ENCODE measurements around the gene MRAS. TPM values are rescaled to one million over a fixed set of nuclear protein-coding genes. Genes with fewer than 3 reads are reported as not detected.

Gene MRAS
- total RNA-seq, 1 donor from 2014 or later, result 0.07 TPM

GRCh38 chr3:138389841-138390581 is 41.6 kb downstream of the MRAS start:
- Mint-ChIP-seq H3K4me3 (no peak overlapping the region), H3K36me3 (ENCODE audit: low read depth) (no peaks in the 10 kb centered on the region), H3K4me1 (no peaks in the 10 kb centered on the region), H3K9me3 (no peaks in the 10 kb centered on the region), H3K27ac (no peak overlapping the region), H3K27me3 (peaks cover 31% of the 10 kb centered on the region)
- TF ChIP-seq CTCF (IDR thresholded peaks at IDR 0.05), result no peak
- intact Hi-C loops (cut with micrococcal nuclease), result loop anchor here (10.0 kb wide), 1 partner anchor 55 kb away; no protein-coding TSS in a partner anchor
- POLR2A ChIA-PET, result no interaction called here
- ATAC-seq (ENCODE audit: low read depth), result no peak
- CTCF ChIA-PET, result no interaction called here
- DNase-seq, result no peak

GRCh38 chr3:138390582-138390932 is 42.2 kb downstream of the MRAS start:
- no peak for TF ChIP-seq CTCF (IDR thresholded peaks at IDR 0.05)

GRCh38 chr3:138394156-138394555 is 45.8 kb downstream of the MRAS start:
- ATAC-seq (ENCODE audit: low read depth) (no peak), DNase-seq (no peak)
- no peaks in the 10 kb centered on the region for H3K36me3 Mint-ChIP-seq (ENCODE audit: low read depth)
- peaks cover 45% of the 10 kb centered on the region for H3K27me3 Mint-ChIP-seq
- ChIA-PET CTCF (no interaction called here), POLR2A (no interaction called here)
- TF ChIP-seq CTCF (IDR thresholded peaks at IDR 0.05), result no peak
- intact Hi-C loops (cut with micrococcal nuclease), result loop anchor here (10.0 kb wide), 1 partner anchor 59 kb away; no protein-coding TSS in a partner anchor
- no peak overlapping the region for H3K4me3 Mint-ChIP-seq
- H3K27ac Mint-ChIP-seq, result no peak overlapping the region
- H3K4me1 Mint-ChIP-seq, result no peaks in the 10 kb centered on the region
- H3K9me3 Mint-ChIP-seq, result no peaks in the 10 kb centered on the region

More at GRCh38 chr3:138390582-138390932, 42.2 kb downstream of the MRAS start:
- no peak for DNase-seq
- no peaks in the 10 kb centered on the region for H3K36me3 Mint-ChIP-seq (ENCODE audit: low read depth)
- no peak overlapping the region for H3K4me3 Mint-ChIP-seq
- no peaks in the 10 kb centered on the region for H3K4me1 Mint-ChIP-seq
- H3K9me3 Mint-ChIP-seq, result no peaks in the 10 kb centered on the region
- H3K27ac Mint-ChIP-seq, result no peak overlapping the region
- intact Hi-C loops (cut with micrococcal nuclease), result loop anchor here (10.0 kb wide), 1 partner anchor 56 kb away; no protein-coding TSS in a partner anchor
- no peak for ATAC-seq (ENCODE audit: low read depth)
- peaks cover 35% of the 10 kb centered on the region for H3K27me3 Mint-ChIP-seq
- ChIA-PET CTCF (no interaction called here), POLR2A (no interaction called here)

DNA sequence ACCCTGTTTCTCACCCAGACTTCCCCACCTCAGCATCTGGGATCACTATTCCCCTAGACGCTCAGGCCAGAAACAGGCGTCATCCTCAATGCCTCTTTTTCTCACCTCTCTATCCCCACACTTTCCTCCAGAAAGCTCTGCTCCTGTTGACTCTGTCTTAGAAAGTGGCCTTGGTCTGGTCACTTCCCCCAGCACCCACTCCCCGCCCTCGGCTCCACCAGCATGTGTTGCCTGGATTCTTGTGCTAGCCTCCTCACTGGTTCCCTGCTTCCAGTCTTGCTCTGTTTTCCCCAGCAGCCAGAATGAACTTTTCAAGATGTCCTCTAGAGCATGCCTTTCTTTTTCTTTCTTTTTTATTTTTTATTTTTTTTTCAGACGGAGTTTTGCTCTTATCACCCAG is 46.3 kb downstream of the MRAS start:
- CTCF ChIA-PET, result no interaction called here
- H3K4me3 Mint-ChIP-seq, result no peak overlapping the region
- no peak overlapping the region for H3K27ac Mint-ChIP-seq
- H3K36me3 Mint-ChIP-seq (ENCODE audit: low read depth), result no peaks in the 10 kb centered on the region
- DNase-seq (no peak), ATAC-seq (ENCODE audit: low read depth) (no peak)
- no peaks in the 10 kb centered on the region for H3K4me1 Mint-ChIP-seq
- H3K9me3 Mint-ChIP-seq, result no peaks in the 10 kb centered on the region
- POLR2A ChIA-PET, result no interaction called here
- intact Hi-C loops (cut with micrococcal nuclease), result loop anchor here (10.0 kb wide), 1 partner anchor 60 kb away; no protein-coding TSS in a partner anchor
- peaks cover 40% of the 10 kb centered on the region for H3K27me3 Mint-ChIP-seq
- no peak for TF ChIP-seq CTCF (IDR thresholded peaks at IDR 0.05)

GRCh38 chr3:138395865-138396751 is 47.7 kb downstream of the MRAS start:
- Mint-ChIP-seq H3K27ac (no peak overlapping the region), H3K27me3 (peaks cover 33% of the 10 kb centered on the region), H3K4me3 (no peak overlapping the region), H3K36me3 (ENCODE audit: low read depth) (no peaks in the 10 kb centered on the region), H3K9me3 (no peaks in the 10 kb centered on the region), H3K4me1 (no peaks in the 10 kb centered on the region)
- intact Hi-C loops (cut with micrococcal nuclease), result loop anchor here (10.0 kb wide), 1 partner anchor 61 kb away; no protein-coding TSS in a partner anchor
- POLR2A ChIA-PET, result no interaction called here
- CTCF ChIA-PET, result no interaction called here
- DNase-seq (no peak), ATAC-seq (ENCODE audit: low read depth) (no peak)
- TF ChIP-seq CTCF (IDR thresholded peaks at IDR 0.05), result no peak
